ENCODE data around the gene RNU5B-1.
"Not testable (repeated sequence)": the region's sequence is repeated elsewhere in the genome, so short reads cannot be mapped to it uniquely, and the experiment has no call there.

Gene RNU5B-1

DNA sequence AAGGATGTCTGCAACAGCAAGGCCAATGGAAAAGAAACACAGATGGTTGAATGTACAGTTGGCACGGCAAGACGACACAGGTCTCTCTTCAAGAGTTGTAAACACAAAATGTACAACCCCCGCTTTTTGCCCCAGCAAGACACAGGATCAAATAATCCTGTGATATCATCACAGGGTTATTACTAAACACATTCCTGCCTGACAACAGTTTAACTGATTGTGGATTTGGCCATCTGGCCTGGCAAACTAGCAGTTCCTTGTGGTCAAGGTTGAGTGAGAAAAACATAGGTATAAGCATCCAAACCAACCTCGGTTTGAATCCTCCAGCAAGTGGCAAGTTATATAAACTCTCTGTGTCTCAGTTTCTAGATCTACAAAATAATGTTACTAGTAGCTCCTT, 41.2 kb upstream of the RNU5B-1 start:
- TF ChIP-seq, protein P1, sequence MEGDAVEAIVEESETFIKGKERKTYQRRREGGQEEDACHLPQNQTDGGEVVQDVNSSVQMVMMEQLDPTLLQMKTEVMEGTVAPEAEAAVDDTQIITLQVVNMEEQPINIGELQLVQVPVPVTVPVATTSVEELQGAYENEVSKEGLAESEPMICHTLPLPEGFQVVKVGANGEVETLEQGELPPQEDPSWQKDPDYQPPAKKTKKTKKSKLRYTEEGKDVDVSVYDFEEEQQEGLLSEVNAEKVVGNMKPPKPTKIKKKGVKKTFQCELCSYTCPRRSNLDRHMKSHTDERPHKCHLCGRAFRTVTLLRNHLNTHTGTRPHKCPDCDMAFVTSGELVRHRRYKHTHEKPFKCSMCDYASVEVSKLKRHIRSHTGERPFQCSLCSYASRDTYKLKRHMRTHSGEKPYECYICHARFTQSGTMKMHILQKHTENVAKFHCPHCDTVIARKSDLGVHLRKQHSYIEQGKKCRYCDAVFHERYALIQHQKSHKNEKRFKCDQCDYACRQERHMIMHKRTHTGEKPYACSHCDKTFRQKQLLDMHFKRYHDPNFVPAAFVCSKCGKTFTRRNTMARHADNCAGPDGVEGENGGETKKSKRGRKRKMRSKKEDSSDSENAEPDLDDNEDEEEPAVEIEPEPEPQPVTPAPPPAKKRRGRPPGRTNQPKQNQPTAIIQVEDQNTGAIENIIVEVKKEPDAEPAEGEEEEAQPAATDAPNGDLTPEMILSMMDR (IDR thresholded peaks at IDR 0.05; ENCODE audit: low read depth, low read length, missing control alignments), result no peak
- DNase-seq (ENCODE audit: extremely low read depth, low read depth), result no peak
- H3K4me3 ChIP-seq (replicated peaks; ENCODE audit: low read depth, low read length), result no peak overlapping the region

DNA sequence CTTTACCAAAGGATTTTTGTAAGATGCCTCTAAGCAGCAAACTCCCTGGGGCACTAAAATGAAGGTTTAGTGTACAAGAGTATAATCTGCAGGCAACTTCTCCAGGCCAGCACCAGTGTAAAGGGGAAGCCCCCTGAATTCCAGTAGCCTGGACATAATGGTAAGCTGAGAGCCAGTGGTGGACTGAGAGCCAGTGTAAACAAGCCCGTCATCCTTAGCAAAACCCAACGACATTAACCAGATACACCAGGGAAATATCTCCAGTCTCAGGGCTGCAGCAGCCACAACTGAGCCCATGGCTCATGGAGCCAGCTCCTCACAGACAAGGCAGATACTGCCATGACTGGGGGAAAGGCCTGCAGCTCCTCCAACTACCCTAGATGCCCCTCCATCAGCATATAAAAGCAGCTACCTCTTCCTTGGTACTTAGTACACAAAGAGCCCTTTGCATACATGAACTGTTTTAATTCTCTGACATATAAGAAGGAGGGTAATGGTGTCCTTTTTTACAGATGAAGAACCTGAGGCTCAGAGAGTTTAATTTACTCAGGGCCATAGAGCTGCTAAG, 39.5 kb upstream of the RNU5B-1 start:
- DNase-seq (ENCODE audit: extremely low read depth, low read depth), result no peak
- no peak overlapping the region for H3K4me3 ChIP-seq (replicated peaks; ENCODE audit: low read depth, low read length)
- TF ChIP-seq, protein P1 (IDR thresholded peaks at IDR 0.05; ENCODE audit: low read depth, low read length, missing control alignments), result no peak

DNA sequence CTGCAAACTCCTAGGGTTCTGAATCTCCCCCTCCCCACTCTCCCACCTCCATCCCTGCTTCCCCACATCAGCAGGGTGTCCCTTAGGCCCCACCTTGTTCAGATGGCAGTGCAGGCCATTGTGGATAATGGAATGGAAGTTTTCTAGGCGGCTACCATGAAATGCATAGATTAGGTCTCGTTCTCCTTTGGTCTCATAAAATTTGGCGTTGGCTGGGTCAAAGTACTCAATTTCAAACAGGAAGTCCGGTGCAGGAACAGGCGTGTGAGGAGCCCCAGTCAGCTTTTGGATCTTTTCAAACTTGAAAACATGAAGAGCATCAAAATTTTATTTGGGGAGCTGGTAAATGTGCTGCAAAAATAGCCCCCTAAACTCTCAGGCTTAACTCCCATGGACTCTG, 38.0 kb upstream of the RNU5B-1 start:
- H3K4me3 ChIP-seq (replicated peaks; ENCODE audit: low read depth, low read length), result no peak overlapping the region
- no peak for DNase-seq (ENCODE audit: extremely low read depth, low read depth)
- TF ChIP-seq, protein P1 (IDR thresholded peaks at IDR 0.05; ENCODE audit: low read depth, low read length, missing control alignments), result no peak

DNA sequence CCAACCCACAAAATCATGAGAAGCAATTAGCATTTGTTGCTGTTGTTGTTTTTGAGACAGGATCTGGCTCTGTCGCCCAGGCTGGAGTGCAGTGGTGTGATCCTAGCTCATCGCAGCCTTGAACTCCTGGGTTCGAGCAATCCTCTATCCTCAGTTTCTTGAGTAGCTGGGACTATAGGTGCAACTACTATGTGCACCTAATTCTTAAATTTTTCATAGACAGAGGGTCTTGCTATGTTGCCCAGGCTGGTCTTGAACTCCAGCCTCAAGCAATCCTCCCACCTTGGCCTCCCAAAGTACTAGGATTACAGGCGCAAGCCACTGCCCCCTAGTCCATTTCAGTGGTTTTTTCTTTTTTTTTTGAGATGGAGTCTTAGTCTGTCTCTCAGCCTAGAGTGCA, 36.1 kb upstream of the RNU5B-1 start:
- no peak overlapping the region for H3K4me3 ChIP-seq (replicated peaks; ENCODE audit: low read depth, low read length)
- TF ChIP-seq, protein P1 (IDR thresholded peaks at IDR 0.05; ENCODE audit: low read depth, low read length, missing control alignments), result no peak
- DNase-seq (ENCODE audit: extremely low read depth, low read depth), result no peak

DNA sequence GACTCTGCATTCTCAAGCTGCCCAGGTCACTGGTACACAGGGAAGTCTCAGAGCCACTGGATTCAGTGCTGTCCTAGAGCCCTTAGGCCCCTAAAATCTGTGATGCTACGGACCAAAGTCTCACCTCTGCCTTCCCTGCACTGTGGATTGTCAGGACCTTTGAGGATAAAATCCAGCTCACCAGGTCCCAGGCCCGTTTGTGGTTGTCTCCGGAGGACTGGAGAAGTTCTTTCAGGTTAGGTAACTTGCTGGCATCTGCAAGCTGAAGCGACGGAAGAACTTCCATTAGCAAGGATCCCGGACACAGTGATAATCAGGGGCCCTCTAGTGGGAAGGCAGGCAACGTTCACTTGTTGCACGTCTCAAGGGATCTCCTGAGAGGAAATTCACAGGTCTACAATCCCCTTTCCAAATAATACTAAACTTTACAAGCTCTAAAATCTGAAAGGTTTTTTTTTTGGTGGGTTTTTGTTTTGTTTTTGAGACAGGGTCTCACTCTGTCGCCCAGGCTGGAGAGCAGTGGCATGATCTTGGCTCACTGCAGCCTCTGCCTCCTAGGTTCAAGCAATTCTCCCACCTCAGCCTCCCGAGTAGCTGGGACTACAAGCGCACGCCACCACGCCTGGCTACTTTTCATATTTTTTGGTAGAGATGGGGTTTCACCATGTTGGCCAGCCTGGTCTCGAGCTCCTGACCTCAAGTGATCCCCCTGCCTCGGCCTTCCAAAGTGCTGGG, 33.5 kb upstream of the RNU5B-1 start:
- not testable (repeated sequence) for DNase-seq (ENCODE audit: extremely low read depth, low read depth); H3K4me3 ChIP-seq (replicated peaks; ENCODE audit: low read depth, low read length)
- TF ChIP-seq, protein P1 (IDR thresholded peaks at IDR 0.05; ENCODE audit: low read depth, low read length, missing control alignments), result peak; percentile 82

DNA sequence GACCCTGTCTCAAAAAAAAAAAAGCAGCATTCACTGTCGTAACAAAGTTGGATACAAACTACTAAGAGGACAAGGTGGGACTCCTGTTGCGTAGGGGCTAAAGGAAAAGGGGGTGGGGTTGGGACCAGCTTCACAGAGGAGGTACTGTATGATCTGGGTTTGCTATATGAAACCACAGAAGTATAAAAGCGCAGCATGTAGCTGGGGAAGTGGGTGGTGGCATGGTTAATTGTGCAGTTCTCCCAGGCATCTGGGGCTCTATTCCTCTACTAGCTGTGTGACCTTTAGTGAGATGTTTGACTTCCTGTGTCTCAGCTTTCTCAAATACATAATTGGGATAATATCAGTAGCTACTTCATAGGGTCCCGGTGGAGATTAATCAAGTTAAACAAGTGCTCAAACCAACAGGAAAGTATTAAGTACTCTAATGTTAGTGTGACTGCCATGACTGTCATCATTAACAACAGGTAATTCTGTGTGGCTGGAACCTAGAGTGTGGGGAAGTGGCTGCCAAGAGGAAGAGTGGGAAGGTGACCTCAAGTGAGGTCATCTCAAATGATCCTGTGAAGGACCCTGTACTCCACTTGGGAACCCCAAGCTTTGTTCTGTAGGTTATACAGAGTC, 29.3 kb upstream of the RNU5B-1 start:
- H3K4me3 ChIP-seq (replicated peaks; ENCODE audit: low read depth, low read length), result no peak overlapping the region
- TF ChIP-seq, protein P1 (IDR thresholded peaks at IDR 0.05; ENCODE audit: low read depth, low read length, missing control alignments), result no peak
- DNase-seq (ENCODE audit: extremely low read depth, low read depth), result no peak
